Astrocyte of the spinal cord (primary cell): ENCODE measurements around the gene MPP4.

Experiments used
- DNase-seq: peaks from one replicate; pipeline ENCODE4 v3.0.0; 2011; ENCODE audit warnings: low read depth, low spot score
- H3K4me3 ChIP-seq: 2 replicates; pipeline ENCODE4 v1.5.1; 2011; ENCODE audit warnings: low read depth, mild to moderate bottlenecking, low read length, moderate library complexity
- CTCF ChIP-seq: IDR thresholded peaks from 2 replicates; pipeline ENCODE4 v1.5.1; 2012; ENCODE audit warnings: low read depth, mild to moderate bottlenecking, low read length, inconsistent platforms
- in situ Hi-C: cut with HindIII; loops from 2 replicates; pipeline ENCODE4 v1.10.0; 2017; ENCODE audit warnings: low sequenced_read_pairs

The MPP4 gene

GRCh38 chr2:201701646-201702045 is 3.2 kb upstream of the MPP4 start:
- no peak for DNase-seq
- no peak overlapping the region for H3K4me3 ChIP-seq
- in situ Hi-C loops = no loop called here
- TF ChIP-seq CTCF = no peak

- no peak for DNase-seq
- in situ Hi-C loops = no loop called here
- H3K4me3 ChIP-seq = no peak overlapping the region
- no peak for TF ChIP-seq CTCF
Measured at GRCh38 chr2:201699416-201699815, 972 bp upstream of the MPP4 start.

GRCh38 chr2:201697899-201698298 is 545 bp downstream of the MPP4 start:
- peak; percentile 84 for DNase-seq
- TF ChIP-seq CTCF = no peak
- in situ Hi-C loops = no loop called here
- H3K4me3 ChIP-seq = no peak overlapping the region

GRCh38 chr2:201696151-201696659 is 2.2 kb downstream of the MPP4 start:
- DNase-seq = peak; percentile 95
- no peak for TF ChIP-seq CTCF
- H3K4me3 ChIP-seq = no peak overlapping the region
- in situ Hi-C loops = no loop called here

GRCh38 chr2:201685156-201685555 is 13.3 kb downstream of the MPP4 start:
- DNase-seq = no peak
- in situ Hi-C loops = no loop called here
- no peak overlapping the region for H3K4me3 ChIP-seq
- TF ChIP-seq CTCF = no peak

GRCh38 chr2:201680743-201681142 is 17.7 kb downstream of the MPP4 start:
- DNase-seq = no peak
- in situ Hi-C loops = no loop called here
- peak; percentile 51 for TF ChIP-seq CTCF
- no peak overlapping the region for H3K4me3 ChIP-seq

GRCh38 chr2:201678401-201678800 is 20.0 kb downstream of the MPP4 start:
- DNase-seq = no peak
- no peak for TF ChIP-seq CTCF
- in situ Hi-C loops = no loop called here
- no peak overlapping the region for H3K4me3 ChIP-seq
